Transverse colon (tissue), 3 donors: ENCODE data around the gene TNNI3.

ENCODE experiments used
- EP300 ChIP-seq: sonication (generic); formaldehyde crosslinking; IDR thresholded peaks from one replicate; pipeline ENCODE4 v1.6.1; 2017; ENCODE audit warnings: antibody characterized with exemption, low read depth
- POLR2A ChIP-seq: fragments of 450-650 bp; IDR thresholded peaks from one replicate; pipeline ENCODE4 v1.6.1; 2016; ENCODE audit warnings: antibody characterized with exemption, mild to moderate bottlenecking, moderate library complexity
- TF ChIP-seq, protein P1 (sequence below), 5 experiments: fragments of 200-600 bp in 3 of 5; fragments of 450-650 bp in 2 of 5; sonication (generic) in 3 of 5; IDR thresholded peaks; 1 replicate in 2 of 5; 2 replicates in 3 of 5; pipeline ENCODE4 v1.5.1; 2016 to 2017; ENCODE audit warnings: antibody characterized with exemption in 5 of 5, inconsistent platforms in 3 of 5, mild to moderate bottlenecking in 2 of 5, moderate library complexity in 1 of 5

GRCh38 chr19:55136399-55137102 is 21.0 kb downstream of the TNNI3 start:
- TF ChIP-seq, protein P1, sequence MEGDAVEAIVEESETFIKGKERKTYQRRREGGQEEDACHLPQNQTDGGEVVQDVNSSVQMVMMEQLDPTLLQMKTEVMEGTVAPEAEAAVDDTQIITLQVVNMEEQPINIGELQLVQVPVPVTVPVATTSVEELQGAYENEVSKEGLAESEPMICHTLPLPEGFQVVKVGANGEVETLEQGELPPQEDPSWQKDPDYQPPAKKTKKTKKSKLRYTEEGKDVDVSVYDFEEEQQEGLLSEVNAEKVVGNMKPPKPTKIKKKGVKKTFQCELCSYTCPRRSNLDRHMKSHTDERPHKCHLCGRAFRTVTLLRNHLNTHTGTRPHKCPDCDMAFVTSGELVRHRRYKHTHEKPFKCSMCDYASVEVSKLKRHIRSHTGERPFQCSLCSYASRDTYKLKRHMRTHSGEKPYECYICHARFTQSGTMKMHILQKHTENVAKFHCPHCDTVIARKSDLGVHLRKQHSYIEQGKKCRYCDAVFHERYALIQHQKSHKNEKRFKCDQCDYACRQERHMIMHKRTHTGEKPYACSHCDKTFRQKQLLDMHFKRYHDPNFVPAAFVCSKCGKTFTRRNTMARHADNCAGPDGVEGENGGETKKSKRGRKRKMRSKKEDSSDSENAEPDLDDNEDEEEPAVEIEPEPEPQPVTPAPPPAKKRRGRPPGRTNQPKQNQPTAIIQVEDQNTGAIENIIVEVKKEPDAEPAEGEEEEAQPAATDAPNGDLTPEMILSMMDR (IDR thresholded peaks at IDR 0.05): no peak
- TF ChIP-seq EP300 (no peak), POLR2A (no peak)
